Lower lobe of right lung (tissue), 2 donors: ENCODE results near the gene ESRRG. TPM values are rescaled to one million over a fixed set of nuclear protein-coding genes. Genes with fewer than 3 reads are reported as not detected.

Experiments used
- ATAC-seq, 2 donors: fragments of 200-7000 bp; cut with Tn5 transposase; one replicate each; pipeline ENCODE4 v1.9.1; 2020 to 2022; ENCODE audit warnings: mild to moderate bottlenecking in 2 of 2, moderate library complexity in 2 of 2
- DNase-seq: peaks from one replicate; pipeline ENCODE4 v3.0.0-alpha.2; 2020
- H3K27ac ChIP-seq: fragments of 200-600 bp; one replicate; pipeline ENCODE4 v1.8.0; 2022
- H3K27me3 ChIP-seq: fragments of 200-600 bp; one replicate; pipeline ENCODE4 v1.8.0; 2022; ENCODE audit warnings: low read depth
- H3K36me3 ChIP-seq: fragments of 200-600 bp; one replicate; pipeline ENCODE4 v1.8.0; 2022; ENCODE audit warnings: mild to moderate bottlenecking
- H3K4me1 ChIP-seq: fragments of 200-600 bp; one replicate; pipeline ENCODE4 v1.8.0; 2022
- H3K4me3 ChIP-seq: fragments of 200-600 bp; one replicate; pipeline ENCODE4 v1.8.0; 2022; ENCODE audit warnings: mild to moderate bottlenecking
- H3K9me3 ChIP-seq: fragments of 200-600 bp; one replicate; pipeline ENCODE4 v1.8.0; 2022
- intact Hi-C: fragments of 100-400 bp; cut with DNase I; formaldehyde crosslinking; loops from one replicate; pipeline ENCODE4 v1.11.0; 2022
- total RNA-seq: library from RNA; stranded (reverse); fragmentation: NEBNext Ultra II Directional; extraction: Animal tissue kit (Norgen Biotek cat#: 25700); gene quantifications from one replicate; pipeline ENCODE4 v1.2.1, GENCODE V29; 2021
- TF ChIP-seq, protein P1 (sequence below): fragments of 200-600 bp; IDR thresholded peaks from one replicate; pipeline ENCODE4 v1.8.0; 2022; ENCODE audit warnings: antibody characterized with exemption, mild to moderate bottlenecking
- donor health status: DM: no; HTN: yes; CAD: no; lungs with severe emphysema.

Gene ESRRG
- total RNA-seq, 1 donor from 2014 or later = 1.9 TPM

DNA sequence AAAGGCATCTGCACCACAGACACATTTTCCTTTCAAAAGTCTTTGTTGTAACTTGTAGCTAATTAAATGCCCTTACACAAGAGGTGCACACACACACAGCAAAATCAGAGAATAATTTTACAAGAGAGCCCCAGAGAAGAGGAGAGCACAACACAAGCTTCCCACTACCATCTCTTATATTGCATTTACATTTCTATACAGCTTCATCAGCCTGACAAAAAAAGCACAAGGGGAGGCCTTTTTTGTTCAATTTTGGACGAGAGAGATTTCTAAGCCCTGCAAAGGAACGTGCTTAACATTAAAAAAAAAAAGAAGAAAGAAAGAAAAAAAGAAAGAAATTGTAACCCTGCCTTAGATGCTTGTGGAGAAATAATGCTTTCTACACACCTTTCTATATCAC lies 17.1 kb upstream of the ESRRG start:
- H3K36me3 ChIP-seq = no peaks in the 10 kb centered on the region
- H3K27me3 ChIP-seq = no peaks in the 10 kb centered on the region
- intact Hi-C loops = no loop called here
- DNase-seq (no peak), ATAC-seq (no peak)
- no peak overlapping the region for H3K4me3 ChIP-seq
- no peaks in the 10 kb centered on the region for H3K4me1 ChIP-seq
- no peak overlapping the region for H3K27ac ChIP-seq
- TF ChIP-seq, protein P1, sequence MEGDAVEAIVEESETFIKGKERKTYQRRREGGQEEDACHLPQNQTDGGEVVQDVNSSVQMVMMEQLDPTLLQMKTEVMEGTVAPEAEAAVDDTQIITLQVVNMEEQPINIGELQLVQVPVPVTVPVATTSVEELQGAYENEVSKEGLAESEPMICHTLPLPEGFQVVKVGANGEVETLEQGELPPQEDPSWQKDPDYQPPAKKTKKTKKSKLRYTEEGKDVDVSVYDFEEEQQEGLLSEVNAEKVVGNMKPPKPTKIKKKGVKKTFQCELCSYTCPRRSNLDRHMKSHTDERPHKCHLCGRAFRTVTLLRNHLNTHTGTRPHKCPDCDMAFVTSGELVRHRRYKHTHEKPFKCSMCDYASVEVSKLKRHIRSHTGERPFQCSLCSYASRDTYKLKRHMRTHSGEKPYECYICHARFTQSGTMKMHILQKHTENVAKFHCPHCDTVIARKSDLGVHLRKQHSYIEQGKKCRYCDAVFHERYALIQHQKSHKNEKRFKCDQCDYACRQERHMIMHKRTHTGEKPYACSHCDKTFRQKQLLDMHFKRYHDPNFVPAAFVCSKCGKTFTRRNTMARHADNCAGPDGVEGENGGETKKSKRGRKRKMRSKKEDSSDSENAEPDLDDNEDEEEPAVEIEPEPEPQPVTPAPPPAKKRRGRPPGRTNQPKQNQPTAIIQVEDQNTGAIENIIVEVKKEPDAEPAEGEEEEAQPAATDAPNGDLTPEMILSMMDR = no peak
- no peaks in the 10 kb centered on the region for H3K9me3 ChIP-seq

DNA sequence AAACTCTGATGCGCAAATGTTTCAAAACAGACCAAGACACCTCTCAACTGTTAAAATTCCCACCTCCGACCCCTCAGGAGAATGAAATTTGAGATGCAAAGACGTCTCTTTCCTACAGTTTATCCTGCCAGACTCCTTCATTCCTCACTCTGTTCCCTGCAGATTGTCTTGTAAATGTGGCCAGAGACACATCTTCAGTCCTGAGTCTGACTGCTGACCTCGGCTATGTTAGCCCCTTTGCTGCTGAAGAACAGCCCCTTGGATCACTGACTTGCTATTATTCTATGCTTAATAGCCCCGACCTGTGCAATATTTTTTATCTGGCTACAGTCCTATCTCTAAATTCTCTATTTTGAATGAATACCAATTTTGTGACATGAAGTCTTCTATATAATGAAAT lies 16.6 kb upstream of the ESRRG start:
- DNase-seq = no peak
- no peak for ATAC-seq
- no peak overlapping the region for H3K27ac ChIP-seq
- no peaks in the 10 kb centered on the region for H3K4me1 ChIP-seq
- intact Hi-C loops = no loop called here
- no peaks in the 10 kb centered on the region for H3K27me3 ChIP-seq
- H3K36me3 ChIP-seq = no peaks in the 10 kb centered on the region
- no peaks in the 10 kb centered on the region for H3K9me3 ChIP-seq
- no peak overlapping the region for H3K4me3 ChIP-seq
- TF ChIP-seq, protein P1 = no peak

DNA sequence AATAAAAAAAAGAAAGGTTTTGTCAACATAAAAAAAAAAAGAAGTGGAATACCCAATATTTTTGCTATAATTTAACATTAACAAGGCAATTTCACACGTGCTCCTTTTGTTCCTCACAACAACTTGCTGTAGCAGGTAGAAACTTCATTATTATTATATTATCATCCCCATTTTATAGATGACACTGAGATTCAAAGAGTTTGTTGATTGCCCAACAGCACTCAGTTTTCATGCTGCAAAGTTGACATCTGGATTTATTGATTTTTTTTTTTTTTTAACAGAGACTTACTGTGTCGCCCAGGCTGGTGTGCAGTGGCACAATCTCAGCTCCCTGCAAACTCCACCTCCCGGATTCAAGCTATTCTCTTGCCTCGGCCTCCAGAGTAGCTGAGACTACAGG lies 8.9 kb upstream of the ESRRG start:
- ATAC-seq (no peak), DNase-seq (no peak)
- intact Hi-C loops = no loop called here
- Histone ChIP-seq H3K4me1 (no peaks in the 10 kb centered on the region), H3K27ac (no peak overlapping the region), H3K9me3 (no peaks in the 10 kb centered on the region), H3K36me3 (no peaks in the 10 kb centered on the region), H3K4me3 (no peak overlapping the region), H3K27me3 (no peaks in the 10 kb centered on the region)
- TF ChIP-seq, protein P1 = no peak

DNA sequence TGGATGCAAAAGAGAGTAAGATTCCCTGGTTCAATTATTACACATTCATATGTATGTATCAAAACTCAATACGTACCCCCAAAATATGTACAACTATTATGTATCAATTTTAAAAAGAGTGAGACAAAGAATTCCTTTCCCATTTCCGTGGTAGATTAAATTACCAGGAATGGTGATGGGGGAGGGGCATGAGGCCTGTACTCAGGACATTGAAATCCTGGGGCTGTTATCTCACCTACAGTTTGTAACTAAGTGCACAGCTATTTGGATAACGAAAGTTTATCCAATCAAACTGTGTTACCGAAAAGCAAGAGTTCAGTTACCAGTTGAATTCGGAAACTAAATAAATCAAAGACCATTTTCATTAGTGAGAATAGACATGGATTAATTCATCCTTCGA lies 8.3 kb upstream of the ESRRG start:
- Histone ChIP-seq H3K27ac (no peak overlapping the region), H3K4me3 (no peak overlapping the region), H3K4me1 (no peaks in the 10 kb centered on the region), H3K9me3 (no peaks in the 10 kb centered on the region), H3K36me3 (no peaks in the 10 kb centered on the region), H3K27me3 (no peaks in the 10 kb centered on the region)
- DNase-seq (no peak), ATAC-seq (no peak)
- TF ChIP-seq, protein P1 = no peak
- intact Hi-C loops = no loop called here

DNA sequence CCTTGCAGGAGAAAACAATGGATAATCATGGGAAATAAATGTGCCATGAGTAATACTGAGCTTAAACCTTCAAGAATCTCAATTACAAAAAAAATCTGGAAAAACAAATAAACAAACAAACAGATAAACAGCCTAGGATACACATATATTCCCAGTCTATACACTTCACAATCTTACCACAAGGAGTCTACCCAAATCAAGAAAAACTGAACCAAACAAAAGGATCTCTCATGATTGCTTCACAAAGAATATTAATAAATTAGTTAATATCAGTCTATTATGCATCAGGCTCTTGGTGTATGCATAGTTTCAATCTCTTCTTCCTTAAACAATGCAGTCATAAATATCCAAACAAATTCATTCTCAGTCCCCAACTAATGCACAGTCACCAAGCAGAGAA lies 3.2 kb upstream of the ESRRG start:
- Histone ChIP-seq H3K4me1 (no peaks in the 10 kb centered on the region), H3K27me3 (peaks cover 24% of the 10 kb centered on the region), H3K4me3 (no peak overlapping the region), H3K36me3 (no peaks in the 10 kb centered on the region), H3K9me3 (no peaks in the 10 kb centered on the region), H3K27ac (no peak overlapping the region)
- DNase-seq = no peak
- no peak for ATAC-seq
- TF ChIP-seq, protein P1 = no peak
- intact Hi-C loops = no loop called here

DNA sequence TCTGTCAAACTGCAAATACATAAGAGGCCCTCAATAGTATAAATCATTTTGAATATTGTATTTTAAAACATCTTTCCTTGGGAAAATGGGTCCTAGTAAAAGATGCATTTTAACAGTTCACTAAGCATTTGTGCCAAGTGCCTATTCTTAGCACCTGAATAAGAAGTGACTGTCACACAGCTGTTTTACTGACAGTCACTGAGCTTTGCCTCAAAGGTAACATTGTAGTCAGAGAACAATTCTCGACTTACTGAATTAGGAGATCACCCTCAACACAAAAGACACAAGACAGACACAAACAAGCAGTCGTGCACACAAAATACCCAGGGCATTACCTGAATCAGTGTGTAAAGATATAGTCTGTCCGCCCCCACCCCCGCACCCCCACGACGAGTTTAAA lies 408 bp downstream of the ESRRG start:
- H3K27me3 ChIP-seq = peaks cover 24% of the 10 kb centered on the region

More for the DNA sequence above, 408 bp downstream of the ESRRG start:
- intact Hi-C loops = no loop called here
- Histone ChIP-seq H3K9me3 (no peaks in the 10 kb centered on the region), H3K36me3 (no peaks in the 10 kb centered on the region), H3K4me3 (peak overlapping the region; percentile 45), H3K27ac (no peak overlapping the region), H3K4me1 (no peaks in the 10 kb centered on the region)
- peak in 1 of 2 donors; percentile 33 for ATAC-seq
- no peak for DNase-seq
- TF ChIP-seq, protein P1 = no peak
